GM12878 (cell line): Measurements from ENCODE around the gene CAPZB. TPM values are rescaled to one million over a fixed set of nuclear protein-coding genes. Genes with fewer than 3 reads are reported as not detected.

Source experiments
- ATAC-seq: fragments of 200-7000 bp; cut with Tn5 transposase; 3 replicates; pipeline ENCODE4 v1.9.1; 2020; ENCODE audit warnings: mild to moderate bottlenecking, moderate library complexity
- BruUV-seq: library from RNA; stranded (reverse); fragments of 400-500 nt; replicated peaks from 2 replicates; lab custom pipeline; 2021; lab: Mats Ljungman, UMichigan
- CTCF ChIA-PET: fragments of 300-600 bp; sonication (Branson Sonifier 250); formaldehyde crosslinking; extraction: SDS; loops from one replicate; lab custom pipeline; 2021; ENCODE audit warnings: inconsistent platforms; lab: Yijun Ruan, JAX
- POLR2A ChIA-PET: fragments of 350-600 bp; formaldehyde crosslinking; extraction: SDS; loops from one replicate; lab custom pipeline; 2021; ENCODE audit warnings: inconsistent platforms; lab: Charles Lee
- RAD21 ChIA-PET: fragments of 300-600 bp; sonication (Branson Sonifier 250); formaldehyde crosslinking; loops from one replicate; lab custom pipeline; 2023; ENCODE audit warnings: antibody characterized with exemption; ENCODE audit not compliant: unreplicated experiment; lab: Charles Lee
- SMC1A ChIA-PET: fragments of 300-600 bp; sonication (Branson Sonifier 250); formaldehyde crosslinking; loops from one replicate; lab custom pipeline; 2023; ENCODE audit not compliant: unreplicated experiment, uncharacterized antibody; lab: Charles Lee
- DNase-seq: peaks from one replicate; pipeline ENCODE4 v3.0.0-alpha.2; 2011; ENCODE audit warnings: low read depth, low spot score
- FAIRE-seq: peaks from 3 replicates; lab custom pipeline; 2011; peaks lifted over from hg19 to GRCh38; lab: Jason Lieb, UNC
- H2AFZ ChIP-seq: 2 replicates; pipeline ENCODE4 v1.6.0; 2011; ENCODE audit warnings: low read depth, low read length, control low read depth; ENCODE audit not compliant: control insufficient read depth
- H3K27ac ChIP-seq: 2 replicates; pipeline ENCODE4 v1.5.1; 2011; ENCODE audit warnings: control low read depth; ENCODE audit not compliant: control insufficient read depth, insufficient read depth
- H3K27me3 ChIP-seq, 2 experiments: replicated peaks in 1 of 2; 2 replicates each; pipeline versions ENCODE4 v1.6.0 to v1.6.1; 2011; ENCODE audit warnings: low read length in 1 of 2; ENCODE audit not compliant: control insufficient read depth in 2 of 2, insufficient read depth in 2 of 2
- H3K36me3 ChIP-seq, 2 experiments: 2 replicates each; pipeline ENCODE4 v1.5.1; 2011; ENCODE audit warnings: low read length in 1 of 2; ENCODE audit not compliant: control insufficient read depth in 2 of 2, insufficient read depth in 2 of 2
- H3K4me1 ChIP-seq: 2 replicates; pipeline ENCODE4 v1.6.1; 2011; ENCODE audit warnings: mild to moderate bottlenecking, low read length, moderate library complexity, mixed read lengths; ENCODE audit not compliant: control insufficient read depth, insufficient read depth
- H3K4me2 ChIP-seq: 2 replicates; pipeline ENCODE4 v1.6.0; 2011; ENCODE audit warnings: control low read depth; ENCODE audit not compliant: control insufficient read depth, insufficient read depth
- H3K4me3 ChIP-seq: fragments of 200-600 bp; sonication (generic); 2 replicates; pipeline ENCODE4 v1.5.1; 2016
- H3K79me2 ChIP-seq: 2 replicates; pipeline ENCODE4 v1.6.0; 2011; ENCODE audit warnings: low read length; ENCODE audit not compliant: control insufficient read depth, insufficient read depth
- H3K9ac ChIP-seq: 2 replicates; pipeline ENCODE4 v1.8.0; 2011; ENCODE audit warnings: low read length, control low read depth, mixed read lengths; ENCODE audit not compliant: control insufficient read depth, insufficient read depth
- H3K9me3 ChIP-seq: replicated peaks from 3 replicates; pipeline ENCODE4 v1.5.1; 2011; ENCODE audit warnings: mild to moderate bottlenecking, low read length; ENCODE audit not compliant: control insufficient read depth, insufficient read depth
- H4K20me1 ChIP-seq: 2 replicates; pipeline ENCODE4 v1.6.0; 2011; ENCODE audit not compliant: control insufficient read depth, insufficient read depth
- FOXM1 ChIP-seq: IDR thresholded peaks from 2 replicates; pipeline ENCODE4 v1.6.1; 2012; ENCODE audit warnings: low read depth, mild to moderate bottlenecking, inconsistent platforms, low read length, moderate library complexity
- KAT2A ChIP-seq: conservative IDR thresholded peaks from 2 replicates; pipeline ENCODE4 v1.6.1; 2011; ENCODE audit warnings: low read depth, low read length; ENCODE audit not compliant: control insufficient read depth
- NFIC ChIP-seq: IDR thresholded peaks from 2 replicates; pipeline ENCODE4 v1.6.1; 2012; ENCODE audit warnings: low read depth, mild to moderate bottlenecking, inconsistent platforms, low read length, moderate library complexity
- NR2C2 ChIP-seq: IDR thresholded peaks from 2 replicates; pipeline ENCODE4 v1.6.1; 2011; ENCODE audit warnings: borderline replicate concordance, low read depth; ENCODE audit not compliant: control insufficient read depth, insufficient read length
- RAD51 ChIP-seq: fragments of 450-650 bp; IDR thresholded peaks from 2 replicates; pipeline ENCODE4 v1.6.1; 2016; ENCODE audit warnings: moderate library complexity, mild to moderate bottlenecking, inconsistent platforms
- SMAD5 ChIP-seq: IDR thresholded peaks from 2 replicates; pipeline ENCODE4 v1.6.1; 2016; ENCODE audit warnings: antibody characterized with exemption, low read depth
- SUPT20H ChIP-seq: IDR thresholded peaks from 2 replicates; pipeline ENCODE4 v1.6.1; 2011; ENCODE audit warnings: low read depth, mild to moderate bottlenecking, low read length, moderate library complexity, borderline replicate concordance; ENCODE audit not compliant: control insufficient read depth
- WGBS: methylation state at CpG from one replicate; pipeline ENCODE4 v1.1.6; 2016; ENCODE audit warnings: low lambda C conversion rate; ENCODE audit not compliant: insufficient replicate concordance, insufficient coverage; ENCODE audit errors: missing lambda C conversion rate; 5-methylcytosine and 5-hydroxymethylcytosine counted together
- in situ Hi-C: fragments of 300-500 bp; cut with MboI; formaldehyde crosslinking; loops from 9 replicates; pipeline ENCODE4 v1.14.3; 2018; ENCODE audit warnings: mixed read lengths
- intact Hi-C: fragments of 100-400 bp; cut with micrococcal nuclease; formaldehyde crosslinking; loops from one replicate; pipeline ENCODE4 v1.14.2; 2022; ENCODE audit not compliant: unreplicated experiment
- polyA plus RNA-seq, 11 experiments: library from polyadenylated mRNA; depleted of rRNA in 4 of 11; unstranded in 6 of 11; stranded (reverse) in 5 of 11; fragments of >200 nt; fragmentation: Nextera tagmentation in 4 of 11; fragmentation: Illumina TruSeq in 1 of 11; extraction: Ambion mirVana in 4 of 11; extraction: Trizol in 1 of 11; gene quantifications; 1 replicate in 1 of 11; 2 replicates in 10 of 11; pipeline versions ENCODE4 v1.2.1 to v1.2.3, GENCODE V29; 2011 to 2016; ENCODE audit warnings: inconsistent platforms in 2 of 11, missing spikeins in 2 of 11, low read depth in 1 of 11
- total RNA-seq, 4 experiments: library from RNA; depleted of rRNA in 3 of 4; stranded (reverse); fragments of >200 nt in 3 of 4; fragmentation: Illumina TruSeq in 1 of 4; extraction: Trizol in 1 of 4; gene quantifications; 2 replicates each; pipeline versions ENCODE4 v1.2.1 to v1.2.3, GENCODE V29; 2013 to 2021
- TF ChIP-seq, protein P1 (sequence below): fragments of 450-650 bp; IDR thresholded peaks from 2 replicates; pipeline ENCODE4 v1.6.1; 2016; ENCODE audit warnings: mild to moderate bottlenecking
- TF ChIP-seq, protein P2 (sequence below): IDR thresholded peaks from 2 replicates; pipeline ENCODE4 v1.6.1; 2011; ENCODE audit warnings: low read depth, low read length, improper control_type of control experiment, borderline replicate concordance

The CAPZB gene
- total and polyA plus RNA-seq, 10 of the 15 experiments (the other 5 are each of a cell fraction or from before 2014, with no cell fraction given), result 104 to 454 (median 213) TPM

DNA sequence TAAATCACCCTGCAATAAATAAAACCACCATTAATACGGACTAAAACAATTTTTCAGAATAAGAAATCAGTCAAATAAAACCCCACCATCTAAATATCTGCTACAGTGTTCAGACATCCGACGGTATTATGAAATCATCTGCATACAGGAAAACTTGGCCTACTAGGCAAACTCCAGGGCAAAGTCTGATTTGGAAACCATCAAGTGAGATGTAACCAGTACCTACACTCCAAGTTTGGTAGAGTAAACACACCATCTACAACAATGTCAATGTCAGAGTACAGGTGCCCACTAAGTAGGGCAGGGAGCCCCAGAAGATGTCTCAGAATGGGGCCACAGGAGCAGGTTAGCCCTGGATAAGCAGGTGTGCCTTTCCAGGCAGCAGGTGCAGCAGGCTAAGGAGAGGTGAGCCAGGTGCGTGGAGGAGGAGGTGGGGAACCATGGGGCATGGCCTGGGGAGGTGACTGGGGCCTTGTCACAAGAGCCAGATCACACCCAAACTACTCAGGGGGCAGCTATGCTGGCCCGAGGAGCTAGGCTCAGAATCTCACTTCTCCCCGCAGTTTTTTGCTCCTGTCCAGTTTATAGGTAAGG lies 59.6 kb downstream of the CAPZB start:
- RAD21 ChIA-PET, result no interaction called here
- ATAC-seq, result no peak
- no peak for FAIRE-seq
- BruUV-seq, result no TSS peak
- SMC1A ChIA-PET, result no interaction called here
- Histone ChIP-seq H3K4me2 (no peak overlapping the region), H3K79me2 (peaks cover 80% of the 10 kb centered on the region), H3K4me3 (no peak overlapping the region), H2AFZ (no peak overlapping the region), H3K36me3 (peaks cover 4 to 12% of the 10 kb centered on the region in 2 experiments; a peak in 3 of 4 replicates), H3K9me3 (no peaks in the 10 kb centered on the region), H3K4me1 (no peaks in the 10 kb centered on the region), H4K20me1 (peaks cover 21% of the 10 kb centered on the region), H3K9ac (no peak overlapping the region), H3K27me3 (no peaks in the 10 kb centered on the region), H3K27ac (no peak overlapping the region)
- TF ChIP-seq NR2C2 (no peak), SUPT20H (no peak), FOXM1 (no peak), NFIC (no peak), SMAD5 (no peak), RAD51 (no peak), KAT2A (no peak)
- TF ChIP-seq, protein P1, sequence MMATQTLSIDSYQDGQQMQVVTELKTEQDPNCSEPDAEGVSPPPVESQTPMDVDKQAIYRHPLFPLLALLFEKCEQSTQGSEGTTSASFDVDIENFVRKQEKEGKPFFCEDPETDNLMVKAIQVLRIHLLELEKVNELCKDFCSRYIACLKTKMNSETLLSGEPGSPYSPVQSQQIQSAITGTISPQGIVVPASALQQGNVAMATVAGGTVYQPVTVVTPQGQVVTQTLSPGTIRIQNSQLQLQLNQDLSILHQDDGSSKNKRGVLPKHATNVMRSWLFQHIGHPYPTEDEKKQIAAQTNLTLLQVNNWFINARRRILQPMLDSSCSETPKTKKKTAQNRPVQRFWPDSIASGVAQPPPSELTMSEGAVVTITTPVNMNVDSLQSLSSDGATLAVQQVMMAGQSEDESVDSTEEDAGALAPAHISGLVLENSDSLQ, result no peak
- TF ChIP-seq, protein P2, sequence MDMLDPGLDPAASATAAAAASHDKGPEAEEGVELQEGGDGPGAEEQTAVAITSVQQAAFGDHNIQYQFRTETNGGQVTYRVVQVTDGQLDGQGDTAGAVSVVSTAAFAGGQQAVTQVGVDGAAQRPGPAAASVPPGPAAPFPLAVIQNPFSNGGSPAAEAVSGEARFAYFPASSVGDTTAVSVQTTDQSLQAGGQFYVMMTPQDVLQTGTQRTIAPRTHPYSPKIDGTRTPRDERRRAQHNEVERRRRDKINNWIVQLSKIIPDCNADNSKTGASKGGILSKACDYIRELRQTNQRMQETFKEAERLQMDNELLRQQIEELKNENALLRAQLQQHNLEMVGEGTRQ, result no peak
- intact Hi-C loops (no loop called here), in situ Hi-C loops (no loop called here)
- POLR2A ChIA-PET, result interaction anchor here (0.5 kb wide), 1 partner anchor 461 kb away, joined by 3 read pairs; no protein-coding TSS in a partner anchor
- 86% methylated on average over 6 of the region's 6 CpGs for WGBS
- CTCF ChIA-PET, result interaction anchor here (0.7 kb wide), 2 partner anchors 149 to 156 kb away, joined by 3 read pairs; no protein-coding TSS in a partner anchor
- no peak for DNase-seq
